Measurements from ENCODE around the gene ZNF277. TPM values are rescaled to one million over a fixed set of nuclear protein-coding genes. Genes with fewer than 3 reads are reported as not detected.

Gene ZNF277
- total RNA-seq = 10 to 100 TPM; 30.8 to 38.3 (median 34.2) TPM

- peak within 1 kb of the TSS; percentile 91 to 93 for H3K27ac ChIP-seq
- intact Hi-C loops (cut with DNase I; ENCODE audit: low total_unique reads) = no loop called here
- TF ChIP-seq POLR2A (IDR thresholded peaks at IDR 0.05) = peak; percentile 50
- no peak for TF ChIP-seq CTCF (IDR thresholded peaks at IDR 0.05)
- TF ChIP-seq POLR2AphosphoS5 (IDR thresholded peaks at IDR 0.05) = peak; percentile 13 to 72 (median 61)
- H3K36me3 ChIP-seq = no peaks in the 10 kb centered on the region
- no peaks in the 10 kb centered on the region for H3K4me1 ChIP-seq
- peak; percentile 99 for DNase-seq (ENCODE audit: low spot score in 2 of 2)
- no peaks in the 10 kb centered on the region for H3K27me3 ChIP-seq
- no peaks in the 10 kb centered on the region for H3K9me3 ChIP-seq
- H3K4me3 ChIP-seq = peak within 1 kb of the TSS; percentile 73 to 95 (median 94)
These were observed at the start of gene ZNF277, which contains the start of gene DOCK4 for GRCh38 chr7:112206238-112206990. Gene ZNF277, plus strand, starts transcription at chr7:112206695. Its CDS starts 22 bp downstream, at chr7:112206717. Gene DOCK4, minus strand, starts transcription at chr7:112206399. Its CDS starts 261 bp downstream, at chr7:112206138.

- peaks cover 0 to 4% of the 10 kb centered on the region in 2 donors for H3K4me1 ChIP-seq
- intact Hi-C loops (cut with DNase I; ENCODE audit: low total_unique reads) = no loop called here
- peak in 1 of 2 donors; percentile 45 for DNase-seq (ENCODE audit: low spot score in 2 of 2)
- no peak overlapping the region for H3K4me3 ChIP-seq
- TF ChIP-seq CTCF (IDR thresholded peaks at IDR 0.05) (no peak), POLR2AphosphoS5 (IDR thresholded peaks at IDR 0.05) (no peak), POLR2A (IDR thresholded peaks at IDR 0.05) (no peak)
- no peaks in the 10 kb centered on the region for H3K27me3 ChIP-seq
- H3K9me3 ChIP-seq = no peaks in the 10 kb centered on the region
- H3K27ac ChIP-seq = peak overlapping the region in 1 of 2 donors; percentile 30
- H3K36me3 ChIP-seq = no peaks in the 10 kb centered on the region
These were observed 49.4 kb upstream of the ZNF277 start for GRCh38 chr7:112157072-112157471.

GRCh38 chr7:112159351-112159750, 47.1 kb upstream of the ZNF277 start:
- intact Hi-C loops (cut with DNase I; ENCODE audit: low total_unique reads) = no loop called here
- Histone ChIP-seq H3K4me1 (peaks cover 0 to 4% of the 10 kb centered on the region in 2 donors), H3K36me3 (no peaks in the 10 kb centered on the region), H3K4me3 (no peak overlapping the region), H3K9me3 (no peaks in the 10 kb centered on the region), H3K27ac (no peak overlapping the region), H3K27me3 (no peaks in the 10 kb centered on the region)
- TF ChIP-seq CTCF (IDR thresholded peaks at IDR 0.05) (no peak), POLR2A (IDR thresholded peaks at IDR 0.05) (no peak), POLR2AphosphoS5 (IDR thresholded peaks at IDR 0.05) (no peak)
- no peak for DNase-seq (ENCODE audit: low spot score in 2 of 2)

GRCh38 chr7:112160130-112160770, 46.2 kb upstream of the ZNF277 start:
- intact Hi-C loops (cut with DNase I; ENCODE audit: low total_unique reads) = no loop called here
- TF ChIP-seq POLR2AphosphoS5 (IDR thresholded peaks at IDR 0.05) = no peak
- no peak for TF ChIP-seq CTCF (IDR thresholded peaks at IDR 0.05)
- no peak for TF ChIP-seq POLR2A (IDR thresholded peaks at IDR 0.05)
- peaks cover 0 to 4% of the 10 kb centered on the region in 2 donors for H3K4me1 ChIP-seq
- no peak overlapping the region for H3K4me3 ChIP-seq
- peak overlapping the region in 1 of 2 donors; percentile 20 for H3K27ac ChIP-seq
- no peak for DNase-seq (ENCODE audit: low spot score in 2 of 2)
- no peaks in the 10 kb centered on the region for H3K9me3 ChIP-seq
- no peaks in the 10 kb centered on the region for H3K27me3 ChIP-seq
- H3K36me3 ChIP-seq = no peaks in the 10 kb centered on the region

GRCh38 chr7:112160771-112161150, 45.7 kb upstream of the ZNF277 start:
- Histone ChIP-seq H3K36me3 (no peaks in the 10 kb centered on the region), H3K27ac (peak overlapping the region in 1 of 2 donors; percentile 20), H3K4me1 (peaks cover 0 to 4% of the 10 kb centered on the region in 2 donors), H3K4me3 (no peak overlapping the region), H3K9me3 (no peaks in the 10 kb centered on the region), H3K27me3 (no peaks in the 10 kb centered on the region)
- TF ChIP-seq POLR2AphosphoS5 (IDR thresholded peaks at IDR 0.05) (no peak), CTCF (IDR thresholded peaks at IDR 0.05) (no peak), POLR2A (IDR thresholded peaks at IDR 0.05) (no peak)
- DNase-seq (ENCODE audit: low spot score in 2 of 2) = no peak
- intact Hi-C loops (cut with DNase I; ENCODE audit: low total_unique reads) = no loop called here
